WI38 (cell line): ENCODE data around the gene BRD2.

Experiments used
- H3K4me3 ChIP-seq: 2 replicates; pipeline ENCODE4 v1.5.1; 2011; ENCODE audit warnings: low read depth, mild to moderate bottlenecking, control low read depth, low read length
- CTCF ChIP-seq: IDR thresholded peaks from 2 replicates; pipeline ENCODE4 v1.5.1; 2012; ENCODE audit warnings: low read depth, mild to moderate bottlenecking, control low read depth, low read length

The BRD2 gene

GRCh38 chr6:32979720-32980487, 11.5 kb downstream of the BRD2 start:
- TF ChIP-seq CTCF = no peak
- no peak overlapping the region for H3K4me3 ChIP-seq

GRCh38 chr6:32980488-32981038, 12.2 kb downstream of the BRD2 start:
- TF ChIP-seq CTCF = no peak

GRCh38 chr6:32982084-32982701, 13.8 kb downstream of the BRD2 start:
- TF ChIP-seq CTCF = no peak
- H3K4me3 ChIP-seq = no peak overlapping the region

More at GRCh38 chr6:32980488-32981038, 12.2 kb downstream of the BRD2 start:
- H3K4me3 ChIP-seq = no peak overlapping the region

- no peak overlapping the region for H3K4me3 ChIP-seq
Observed at GRCh38 chr6:32982702-32983492, 14.5 kb downstream of the BRD2 start.

GRCh38 chr6:32983493-32983848, 15.1 kb downstream of the BRD2 start:
- no peak for TF ChIP-seq CTCF

More at GRCh38 chr6:32982702-32983492, 14.5 kb downstream of the BRD2 start:
- no peak for TF ChIP-seq CTCF

GRCh38 chr6:32983964-32984621, 15.7 kb downstream of the BRD2 start:
- no peak for TF ChIP-seq CTCF
- H3K4me3 ChIP-seq = no peak overlapping the region

More at GRCh38 chr6:32983493-32983848, 15.1 kb downstream of the BRD2 start:
- no peak overlapping the region for H3K4me3 ChIP-seq
